HG03139 (cell line): Measurements from ENCODE around the gene PLA2G6.

Source experiments
- ATAC-seq: cut with Tn5 transposase; IDR thresholded peaks from one replicate; pipeline ENCODE4 v1.9.1; 2021; ENCODE audit not compliant: unreplicated experiment

Gene PLA2G6

GRCh38 chr22:38111925-38112355 lies 69.7 kb downstream of the PLA2G6 start:
- no peak for ATAC-seq

DNA sequence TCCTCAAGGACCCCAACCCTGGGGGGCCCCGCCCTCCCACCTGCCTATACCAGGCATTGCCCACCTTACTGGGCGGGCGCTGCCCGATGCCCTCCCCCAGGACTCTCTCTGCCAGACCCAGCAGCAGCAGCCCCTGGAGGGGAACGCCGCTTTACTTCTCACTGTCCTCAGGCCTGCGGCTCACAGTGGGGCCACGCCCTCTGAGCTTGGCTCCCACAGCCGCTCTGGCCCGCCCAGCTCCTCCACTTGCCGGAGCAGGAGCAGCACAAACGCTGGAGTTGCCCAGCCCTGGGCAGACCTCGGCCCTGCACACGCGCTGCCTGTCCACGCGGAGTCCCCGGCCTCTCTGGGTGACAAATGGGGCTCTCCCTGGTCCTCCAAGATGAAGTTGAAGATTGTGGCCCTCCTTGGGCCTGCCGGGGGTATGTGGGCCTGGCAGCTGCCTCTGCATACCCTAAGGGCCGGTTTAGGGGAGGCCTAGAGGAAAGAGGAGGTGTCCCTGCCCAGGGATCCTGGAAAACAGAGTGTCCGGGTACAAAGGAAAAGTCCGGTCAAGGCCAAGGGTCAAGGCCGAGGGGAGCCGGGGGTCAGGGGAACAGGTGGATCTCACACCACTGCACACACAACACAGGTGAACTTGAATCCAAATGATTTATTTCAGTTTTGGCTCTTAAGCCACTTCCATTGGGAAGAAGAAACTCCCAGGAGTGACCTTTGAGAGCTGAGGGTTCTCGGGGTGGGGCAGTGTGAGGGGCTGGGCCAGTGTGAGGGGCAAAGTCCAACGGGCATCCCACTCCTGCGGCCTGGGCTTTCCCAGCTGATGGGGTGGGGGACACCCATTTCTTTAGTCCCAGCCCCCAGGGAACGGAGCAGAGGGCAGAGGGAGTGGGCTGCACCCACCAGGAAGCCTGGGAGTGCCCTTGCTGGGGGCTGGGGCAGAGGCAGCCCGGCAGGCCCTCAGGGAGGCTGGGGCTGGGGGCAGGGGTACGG lies 70.5 kb downstream of the PLA2G6 start:
- ATAC-seq: no peak

- ATAC-seq: no peak
Measured at GRCh38 chr22:38110008-38110862, 71.4 kb downstream of the PLA2G6 start, which contains the start of gene BAIAP2L2. Gene BAIAP2L2, minus strand, starts transcription at chr22:38110684. Its CDS starts 159 bp downstream, at chr22:38110525.

DNA sequence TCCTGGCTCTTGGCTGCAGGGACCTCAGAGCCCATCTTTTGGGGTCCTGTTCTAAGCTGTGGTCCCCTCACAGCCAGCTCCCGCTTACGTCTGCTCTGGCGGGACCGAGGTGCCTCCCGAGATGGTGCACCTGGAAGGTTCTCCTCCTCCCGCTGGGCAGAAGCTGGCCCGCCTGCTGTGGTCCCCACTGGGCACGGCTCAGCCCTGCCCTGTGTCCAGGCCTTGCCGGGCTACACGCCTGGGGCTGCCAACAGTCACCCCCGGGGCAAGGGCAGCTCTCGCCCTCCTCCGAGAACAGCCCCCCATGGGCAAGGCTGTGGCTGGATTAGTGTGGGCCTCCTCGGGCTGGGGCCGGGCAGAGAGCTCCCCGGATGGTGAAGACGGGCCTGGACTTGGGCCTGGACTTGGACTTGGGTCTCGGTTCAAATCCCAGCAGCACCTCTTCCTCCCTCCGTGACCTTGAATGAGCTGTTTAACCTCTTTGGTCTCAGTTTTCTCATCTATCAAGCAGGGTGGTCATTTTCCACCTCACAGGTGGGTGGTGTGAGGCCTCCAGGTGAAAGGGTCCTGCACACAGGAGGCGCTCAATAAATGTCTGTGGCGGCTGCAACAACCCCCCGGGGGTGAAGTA lies 72.1 kb downstream of the PLA2G6 start:
- ATAC-seq: no peak

- no peak for ATAC-seq
Measured at GRCh38 chr22:38108561-38109319, 72.9 kb downstream of the PLA2G6 start.

DNA sequence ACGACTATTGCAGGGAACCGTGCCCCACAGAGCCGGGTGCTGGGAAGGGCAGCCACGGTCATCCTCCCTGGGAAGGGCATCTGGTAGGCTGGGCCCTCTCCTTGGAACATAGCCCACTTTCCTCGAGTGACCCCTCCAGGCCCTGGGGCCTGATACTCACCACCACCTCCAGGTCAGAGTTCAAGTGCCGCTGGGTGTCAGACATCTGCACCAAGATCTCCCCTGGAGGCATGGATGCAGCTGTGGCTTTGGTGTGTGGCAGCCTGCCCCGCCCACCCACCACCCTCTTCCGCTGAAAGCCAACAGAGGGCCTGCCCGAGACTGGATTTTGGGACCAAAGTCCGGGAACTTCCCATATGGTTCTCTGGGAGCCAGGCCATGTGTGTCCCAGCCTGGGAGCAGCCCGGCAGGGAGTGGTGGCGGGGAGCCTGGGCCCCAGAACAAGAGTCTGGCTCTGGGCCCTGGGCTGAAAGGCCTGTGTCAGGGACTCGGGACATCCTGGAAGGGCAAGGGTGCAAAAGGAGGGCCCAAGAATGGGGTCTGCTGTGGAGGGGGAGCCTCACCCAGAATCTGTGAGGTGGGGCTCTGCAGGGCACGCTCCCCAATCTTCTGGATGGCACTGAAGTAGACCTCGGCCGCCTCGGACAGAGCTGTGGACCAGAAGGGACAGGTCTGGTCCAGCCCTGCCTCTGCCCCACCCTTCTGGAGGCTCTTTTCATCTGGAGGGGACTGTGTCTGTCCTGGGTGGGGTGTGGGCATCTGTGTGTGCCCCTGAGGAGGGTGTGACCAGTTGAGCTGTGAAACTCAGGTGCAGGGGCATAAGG lies 73.7 kb downstream of the PLA2G6 start:
- ATAC-seq: no peak

- no peak for ATAC-seq
Measured at GRCh38 chr22:38106814-38107578, 74.6 kb downstream of the PLA2G6 start.

DNA sequence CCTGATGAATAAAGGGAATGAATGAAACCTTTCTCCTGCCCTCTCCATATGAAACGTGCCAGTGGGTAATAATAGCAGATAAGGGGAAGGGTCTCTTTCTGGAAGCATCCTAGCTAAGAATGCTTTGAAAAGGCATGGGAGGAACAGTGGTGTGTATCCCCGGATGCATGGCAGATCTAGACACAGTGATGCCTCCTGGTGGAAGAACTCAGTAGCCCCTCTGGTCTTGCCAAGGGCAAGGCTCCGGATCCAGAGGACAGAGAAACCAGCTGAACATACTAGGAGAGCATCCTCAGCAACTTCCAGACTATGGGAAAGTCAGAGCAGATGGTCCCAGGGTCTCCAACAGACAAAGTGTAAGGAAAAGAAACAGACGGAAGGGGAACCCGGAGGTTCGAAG lies 77.5 kb downstream of the PLA2G6 start:
- ATAC-seq: no peak

GRCh38 chr22:38103641-38104040 lies 78.0 kb downstream of the PLA2G6 start:
- ATAC-seq: no peak

- no peak for ATAC-seq
Measured at GRCh38 chr22:38098410-38099249, 83.0 kb downstream of the PLA2G6 start.

DNA sequence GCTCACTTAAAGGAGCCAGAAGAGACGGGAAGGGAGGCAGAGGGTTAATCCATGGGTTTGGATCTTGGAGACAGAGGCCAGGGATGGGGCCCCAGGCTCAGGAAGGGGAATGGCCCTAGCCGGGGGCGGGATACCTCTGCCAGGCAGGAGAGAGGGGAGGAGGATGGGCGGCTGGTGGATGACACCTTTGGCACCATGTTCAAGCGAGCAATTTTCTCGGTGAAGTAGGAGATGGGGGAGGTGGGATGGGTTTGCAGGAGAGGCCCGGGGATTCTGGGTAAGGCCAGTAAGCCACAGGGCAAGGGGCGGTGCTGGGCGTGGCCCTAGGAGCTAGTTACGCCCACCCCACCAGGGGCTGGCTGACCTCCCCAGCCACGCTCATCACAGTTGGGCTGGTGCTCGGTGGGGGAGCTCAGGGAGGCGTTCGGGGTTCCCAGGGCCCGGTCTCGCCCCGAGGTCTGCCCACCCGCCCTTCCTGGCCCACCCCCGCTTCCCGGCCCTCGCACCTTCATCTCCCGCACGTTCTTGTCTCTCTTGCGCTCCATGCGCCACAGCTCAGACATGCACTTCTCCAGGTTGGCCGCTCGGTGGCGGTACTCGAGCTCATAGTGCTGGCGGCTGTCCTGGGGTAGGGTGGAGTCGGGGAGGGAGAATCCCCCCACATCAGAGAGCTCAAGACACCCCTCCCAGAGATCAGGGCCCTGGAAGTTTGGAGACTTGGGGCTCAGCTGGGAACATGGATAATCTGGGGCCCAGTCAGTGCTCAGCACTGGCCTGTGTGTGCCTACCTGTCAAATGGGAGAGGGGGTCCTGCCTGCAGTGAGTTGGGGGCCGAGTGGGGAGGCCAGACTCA lies 83.8 kb downstream of the PLA2G6 start:
- ATAC-seq: no peak

DNA sequence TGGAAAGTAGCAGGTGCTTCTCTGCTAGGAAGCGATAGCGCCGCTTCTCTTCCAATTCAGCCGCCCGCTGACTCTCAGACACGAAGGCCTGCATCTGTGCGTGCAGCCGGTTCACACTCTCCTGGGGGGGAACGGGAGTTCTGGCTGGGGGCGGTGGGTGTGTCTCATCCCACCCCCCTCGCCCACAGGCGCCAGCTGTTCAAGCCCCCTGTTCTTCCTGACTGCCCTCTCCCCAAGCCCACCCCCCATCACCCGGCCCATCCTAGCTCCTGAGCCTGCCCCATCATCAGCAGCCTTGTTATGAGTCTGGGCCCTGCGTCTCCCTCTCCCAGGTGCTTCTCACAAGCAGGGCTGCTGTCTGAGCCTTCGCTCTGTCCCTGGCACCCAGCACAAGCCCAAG lies 84.6 kb downstream of the PLA2G6 start:
- no peak for ATAC-seq

DNA sequence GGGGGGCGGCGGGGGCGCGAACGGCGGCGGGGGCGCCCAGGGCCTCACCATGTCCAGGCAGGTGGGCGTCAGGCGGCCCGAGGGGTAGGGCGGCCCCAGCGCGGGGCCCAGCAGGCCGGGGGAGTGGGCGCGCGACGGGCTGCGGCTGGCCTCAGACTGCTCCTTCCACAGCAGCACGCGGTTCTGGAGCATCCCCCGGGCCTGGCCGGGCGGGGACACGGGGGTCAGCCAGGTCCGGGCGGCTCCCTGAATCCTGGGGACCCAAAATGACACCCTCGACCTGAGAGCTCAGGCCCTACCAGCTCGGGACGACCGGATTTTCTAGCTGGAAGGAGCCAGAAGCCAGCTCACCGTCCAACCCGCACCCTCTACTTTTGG lies 92.2 kb downstream of the PLA2G6 start:
- ATAC-seq: no peak

DNA sequence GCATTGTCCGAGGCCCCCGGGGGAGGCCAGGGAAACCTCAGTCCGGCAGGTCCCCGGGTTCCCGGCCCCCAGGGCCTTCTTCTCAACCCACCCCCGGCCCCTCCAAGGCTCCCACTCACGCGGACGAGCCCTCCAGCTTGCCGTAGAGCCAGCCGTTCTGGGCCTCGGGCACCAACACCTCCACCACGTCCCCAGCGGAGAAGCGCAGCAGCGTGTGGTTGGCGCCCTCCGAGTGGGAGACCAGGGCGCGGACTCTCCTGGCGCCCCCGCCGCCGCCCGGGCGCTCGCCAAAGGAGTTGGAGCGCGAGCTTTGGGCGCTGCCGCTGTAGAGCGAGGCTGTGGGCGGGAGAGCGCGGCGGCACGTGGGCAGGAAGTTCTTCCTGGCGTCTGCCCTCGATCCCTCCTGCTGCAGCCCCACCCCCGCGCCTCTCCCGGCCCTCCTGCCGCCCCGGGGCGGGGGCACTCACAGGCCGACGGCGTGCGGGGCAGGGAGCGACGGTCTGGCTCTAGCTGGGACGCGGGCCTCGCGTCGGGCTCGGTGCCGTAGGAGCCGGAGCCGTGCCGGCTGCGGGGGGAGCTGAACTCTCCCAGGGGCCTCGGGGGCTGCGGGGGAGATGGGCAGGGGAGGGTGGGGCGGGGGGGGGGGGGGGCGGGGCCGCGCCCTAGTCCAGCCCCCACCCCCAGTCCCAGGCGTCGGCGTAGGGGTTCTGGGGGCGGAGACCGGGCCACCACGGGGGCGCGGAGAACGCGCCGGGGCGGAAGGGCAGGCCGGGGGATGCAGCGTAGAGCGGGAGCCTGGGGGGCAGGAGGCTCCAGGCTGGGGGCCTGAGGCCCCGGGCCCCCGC lies 92.8 kb downstream of the PLA2G6 start:
- no peak for ATAC-seq

- ATAC-seq: no peak
Measured at GRCh38 chr22:38087855-38088254, 93.8 kb downstream of the PLA2G6 start.

GRCh38 chr22:38086942-38087341 lies 94.7 kb downstream of the PLA2G6 start:
- ATAC-seq: no peak
